ENCODE measurements around the gene SSTR3.
A peak's percentile ranks its signal among the peaks of the same experiment; 100 is the strongest.

Gene SSTR3

GRCh38 chr22:37163575-37164504, 48.4 kb downstream of the SSTR3 start:
- peak; percentile 46 for DNase-seq

- no peak for DNase-seq
These were observed 49.2 kb downstream of the SSTR3 start for GRCh38 chr22:37163096-37163489.

- DNase-seq = peak; percentile 83
These were observed 49.8 kb downstream of the SSTR3 start for GRCh38 chr22:37162221-37163095.

GRCh38 chr22:37161443-37161842, 50.8 kb downstream of the SSTR3 start:
- no peak for DNase-seq

GRCh38 chr22:37160027-37160426, 52.2 kb downstream of the SSTR3 start:
- DNase-seq = no peak

- no peak for DNase-seq
These were observed 53.4 kb downstream of the SSTR3 start for GRCh38 chr22:37158963-37159290.

GRCh38 chr22:37157516-37158285, 54.6 kb downstream of the SSTR3 start:
- no peak for DNase-seq

- no peak for DNase-seq
These were observed 55.4 kb downstream of the SSTR3 start for GRCh38 chr22:37156686-37157435.

- no peak for DNase-seq
These were observed 56.3 kb downstream of the SSTR3 start for GRCh38 chr22:37155971-37156370.

GRCh38 chr22:37154925-37155712, 57.2 kb downstream of the SSTR3 start:
- DNase-seq = no peak
